A549 (cell line): ENCODE measurements around the gene NOP53. TPM values are rescaled to one million over a fixed set of nuclear protein-coding genes. Genes with fewer than 3 reads are reported as not detected.

Experiments
- ATAC-seq, 2 experiments: fragments of 200-7000 bp in 1 of 2; fragments of >200 bp in 1 of 2; cut with Nextera tagmentation in 1 of 2; cut with Tn5 transposase in 1 of 2; 3 replicates each; pipeline versions ENCODE4 v1.8.0 to v1.9.1; 2018 to 2020; ENCODE audit warnings: mild to moderate bottlenecking in 1 of 2, moderate library complexity in 1 of 2
- CTCF ChIA-PET: fragments of 300-600 bp; sonication (Branson Sonifier 250); formaldehyde crosslinking; extraction: SDS; loops from one replicate; lab custom pipeline; 2021; ENCODE audit warnings: antibody characterized with exemption, inconsistent platforms; lab: Yijun Ruan, JAX
- POLR2A ChIA-PET: fragments of 350-600 bp; formaldehyde crosslinking; extraction: SDS; loops from one replicate; lab custom pipeline; 2021; ENCODE audit warnings: antibody characterized with exemption, inconsistent platforms; lab: Yijun Ruan, JAX
- DNase-seq, 2 experiments: peaks; one replicate each; pipeline versions ENCODE4 v3.0.0 to v3.0.0-alpha.2; 2011 to 2016; ENCODE audit warnings: low read depth in 1 of 2, low spot score in 1 of 2
- FAIRE-seq: peaks from 2 replicates; lab custom pipeline; 2011; peaks lifted over from hg19 to GRCh38; lab: Jason Lieb, UNC
- H3K27ac ChIP-seq, 2 experiments: fragments of >200 bp; sonication (Bioruptor Twin); formaldehyde crosslinking; 3 replicates each; pipeline ENCODE4 v1.5.1; 2016 to 2017
- H3K4me1 ChIP-seq: fragments of >200 bp; sonication (Bioruptor Twin); formaldehyde crosslinking; 3 replicates; pipeline ENCODE4 v1.6.1; 2016
- H3K4me2 ChIP-seq: fragments of >200 bp; sonication (Bioruptor Twin); formaldehyde crosslinking; 3 replicates; pipeline ENCODE4 v1.6.1; 2016
- H3K4me3 ChIP-seq: fragments of >200 bp; sonication (Bioruptor Twin); formaldehyde crosslinking; 3 replicates; pipeline ENCODE4 v1.5.1; 2016
- H3K9me3 ChIP-seq: fragments of >200 bp; sonication (Bioruptor Twin); formaldehyde crosslinking; 3 replicates; pipeline ENCODE4 v1.6.1; 2016
- BHLHE40 ChIP-seq: IDR thresholded peaks from 2 replicates; pipeline ENCODE4 v1.6.1; 2012; ENCODE audit warnings: low read depth, low read length, inconsistent platforms
- CEBPB ChIP-seq, 2 experiments: fragments of >200 bp in 1 of 2; sonication (Bioruptor Twin) in 1 of 2; formaldehyde crosslinking in 1 of 2; IDR thresholded peaks; 2 replicates each; pipeline ENCODE4 v1.6.1; 2012 to 2016
- CHD2 ChIP-seq: fragments of 150-350 bp; IDR thresholded peaks from 2 replicates; pipeline ENCODE4 v1.6.1; 2014; ENCODE audit warnings: low read length; ENCODE audit not compliant: partially characterized antibody
- CTCF ChIP-seq: fragments of >200 bp; sonication (Bioruptor Twin); formaldehyde crosslinking; IDR thresholded peaks from 3 replicates; pipeline ENCODE4 v1.5.1; 2016
- EHF ChIP-seq: fragments of 250-450 bp; sonication (Bioruptor Pico); IDR thresholded peaks from 2 replicates; pipeline ENCODE4 v1.5.0; 2020; ENCODE audit warnings: mild to moderate bottlenecking
- ESRRA ChIP-seq: fragments of 150-350 bp; IDR thresholded peaks from 2 replicates; pipeline ENCODE4 v1.6.1; 2014; ENCODE audit warnings: mild to moderate bottlenecking, low read length, borderline replicate concordance
- FOSL2 ChIP-seq, 2 experiments: fragments of 450-650 bp in 1 of 2; fragments of >200 bp in 1 of 2; sonication (Bioruptor Twin) in 1 of 2; formaldehyde crosslinking; IDR thresholded peaks; 2 replicates each; pipeline versions ENCODE4 v1.5.0 to v1.6.1; 2016 to 2020; ENCODE audit warnings: mild to moderate bottlenecking in 1 of 2, moderate library complexity in 1 of 2
- FOXS1 ChIP-seq: fragments of 250-450 bp; sonication (Bioruptor Pico); IDR thresholded peaks from 2 replicates; pipeline ENCODE4 v1.5.0; 2020; ENCODE audit warnings: mild to moderate bottlenecking, moderate library complexity
- GATA3 ChIP-seq: IDR thresholded peaks from 2 replicates; pipeline ENCODE4 v1.6.1; 2012; ENCODE audit warnings: borderline replicate concordance
- HEYL ChIP-seq: fragments of 250-450 bp; sonication (Bioruptor Pico); IDR thresholded peaks from 2 replicates; pipeline ENCODE4 v1.8.0; 2021; ENCODE audit warnings: mild to moderate bottlenecking, moderate library complexity
- JUNB ChIP-seq: fragments of >200 bp; sonication (Bioruptor Twin); formaldehyde crosslinking; IDR thresholded peaks from 2 replicates; pipeline ENCODE4 v1.6.1; 2016
- KDM1A ChIP-seq: fragments of 200-600 bp; sonication (generic); IDR thresholded peaks from 2 replicates; pipeline ENCODE4 v1.6.1; 2016; ENCODE audit warnings: low read depth, mild to moderate bottlenecking
- KDM5A ChIP-seq: fragments of 200-600 bp; sonication (generic); IDR thresholded peaks from 2 replicates; pipeline ENCODE4 v1.6.1; 2016; ENCODE audit warnings: antibody characterized with exemption, mild to moderate bottlenecking
- MAZ ChIP-seq: fragments of 150-350 bp; IDR thresholded peaks from 2 replicates; pipeline ENCODE4 v1.6.1; 2014; ENCODE audit warnings: antibody characterized with exemption, low read depth, low read length, borderline replicate concordance
- MYC ChIP-seq: IDR thresholded peaks from 2 replicates; pipeline ENCODE4 v1.6.1; 2012; ENCODE audit warnings: mild to moderate bottlenecking, inconsistent platforms, low read length, improper control_type of control experiment, borderline replicate concordance
- NFE2L2 ChIP-seq: fragments of 150-350 bp; conservative IDR thresholded peaks from 2 replicates; pipeline ENCODE4 v1.6.1; 2014; ENCODE audit warnings: low read length
- PHF8 ChIP-seq: fragments of 200-600 bp; sonication (generic); IDR thresholded peaks from 2 replicates; pipeline ENCODE4 v1.6.1; 2016; ENCODE audit warnings: low read depth, mild to moderate bottlenecking, antibody characterized with exemption, moderate library complexity, borderline replicate concordance
- POLR2A ChIP-seq: IDR thresholded peaks from 2 replicates; pipeline ENCODE4 v1.6.1; 2012; ENCODE audit warnings: mild to moderate bottlenecking, low read length
- RAD21 ChIP-seq, 2 experiments: fragments of >200 bp in 1 of 2; sonication (Bioruptor Twin) in 1 of 2; formaldehyde crosslinking in 1 of 2; IDR thresholded peaks in 1 of 2; conservative IDR thresholded peaks in 1 of 2; 2 replicates in 1 of 2; 3 replicates in 1 of 2; pipeline ENCODE4 v1.6.1; 2012 to 2018; ENCODE audit warnings: inconsistent platforms in 1 of 2
- RFX5 ChIP-seq: fragments of 450-650 bp; IDR thresholded peaks from 2 replicates; pipeline ENCODE4 v1.7.1; 2014; ENCODE audit warnings: antibody characterized with exemption, mild to moderate bottlenecking, moderate library complexity
- RNF2 ChIP-seq: fragments of 200-600 bp; sonication (generic); IDR thresholded peaks from 2 replicates; pipeline ENCODE4 v1.6.1; 2016; ENCODE audit warnings: low read depth, mild to moderate bottlenecking, antibody characterized with exemption, moderate library complexity, borderline replicate concordance
- TP53 ChIP-seq: fragments of 250-450 bp; sonication (Bioruptor Pico); IDR thresholded peaks from 2 replicates; pipeline ENCODE4 v1.5.0; 2021; ENCODE audit warnings: mild to moderate bottlenecking, moderate library complexity
- ZC3H11A ChIP-seq: fragments of 450-650 bp; IDR thresholded peaks from 2 replicates; pipeline ENCODE4 v1.6.1; 2014; ENCODE audit warnings: antibody characterized with exemption, mild to moderate bottlenecking
- ZNF302 ChIP-seq: fragments of 250-450 bp; sonication (Bioruptor Pico); IDR thresholded peaks from 2 replicates; pipeline ENCODE4 v1.9.0; 2021; ENCODE audit warnings: inconsistent platforms, mild to moderate bottlenecking, moderate library complexity
- ZSCAN20 ChIP-seq: fragments of 250-450 bp; sonication (Bioruptor Pico); IDR thresholded peaks from 2 replicates; pipeline ENCODE4 v1.8.0; 2022; ENCODE audit warnings: mild to moderate bottlenecking, moderate library complexity
- WGBS: methylation state at CpG from one replicate; pipeline ENCODE4 v1.1.6; 2017; ENCODE audit errors: missing lambda C conversion rate; 5-methylcytosine and 5-hydroxymethylcytosine counted together
- polyA minus RNA-seq: library from RNA; depleted of rRNA, polyadenylated mRNA; stranded (reverse); fragments of >200 nt; gene quantifications from 2 replicates; pipeline ENCODE4 v1.2.3, GENCODE V29; 2011; rRNA and poly(A)+ RNA removed
- polyA plus RNA-seq, 4 experiments: library from polyadenylated mRNA; depleted of rRNA in 3 of 4; stranded (reverse); fragments of >200 nt; fragmentation: RNase III in 1 of 4; extraction: RNeasy Plus Mini Kit Qiagen cat#74134 plus additional on column Dnase treatment in 1 of 4; gene quantifications; 2 replicates in 3 of 4; 3 replicates in 1 of 4; pipeline ENCODE4 v1.2.3, GENCODE V29; 2011 to 2017
- TF ChIP-seq, protein P1 (sequence below): IDR thresholded peaks from 2 replicates; pipeline ENCODE4 v1.6.1; 2012; ENCODE audit warnings: low read depth, borderline replicate concordance
- TF ChIP-seq, protein P2 (sequence below): fragments of 250-450 bp; sonication (Bioruptor Pico); IDR thresholded peaks from 2 replicates; pipeline ENCODE4 v1.5.0; 2021; ENCODE audit warnings: mild to moderate bottlenecking, moderate library complexity, borderline replicate concordance
- TF ChIP-seq, protein P3 (sequence below): fragments of 250-450 bp; sonication (Bioruptor Pico); IDR thresholded peaks from 2 replicates; pipeline ENCODE4 v1.5.0; 2020; ENCODE audit warnings: low read depth, mild to moderate bottlenecking, moderate library complexity
- TF ChIP-seq, protein P4 (sequence below): fragments of 200-600 bp; sonication (generic); IDR thresholded peaks from 2 replicates; pipeline ENCODE4 v1.6.1; 2016; ENCODE audit warnings: antibody characterized with exemption, mild to moderate bottlenecking, moderate library complexity

The NOP53 gene
- polyA plus RNA-seq (2011; rRNA removed) (169 and 182 TPM in 2 replicates), polyA plus RNA-seq (2017; fragmentation: RNase III; extraction: RNeasy Plus Mini Kit Qiagen cat#74134 plus additional on column Dnase treatment) (134 to 153 TPM (median 135 TPM) in 3 replicates), polyA minus RNA-seq (109 and 128 TPM in 2 replicates)
- polyA plus RNA-seq (2012; cell fraction: cytosol; rRNA removed), result 198 and 215 TPM in 2 replicates
- polyA plus RNA-seq (2012; cell fraction: nucleus; rRNA removed), result 223 and 230 TPM in 2 replicates

- CTCF ChIA-PET, result interaction anchor here (0.7 to 42.0 kb wide), 10 partner anchors 10 to 309 kb away, joined by 3 to 1389 read pairs (median 6); partner anchors contain the start of gene EHD2
- peak; percentile 64 to 75 for ATAC-seq
- Histone ChIP-seq H3K4me2 (peak within 1 kb of the TSS; percentile 72), H3K4me3 (peak within 1 kb of the TSS; percentile 56), H3K4me1 (peaks cover 33% of the 10 kb centered on the region), H3K27ac (peak within 1 kb of the TSS; percentile 95 to 96), H3K9me3 (no peaks in the 10 kb centered on the region)
- WGBS, result 2% methylated on average over 43 of the region's 53 CpGs
- no peak for FAIRE-seq
- peak; percentile 99 for DNase-seq
- POLR2A ChIA-PET, result interaction anchor here (0.6 to 4.5 kb wide), 12 partner anchors 10 to 430 kb away, joined by 3 to 69 read pairs (median 3); partner anchors contain the start of gene EHD2
- TF ChIP-seq, protein P1, sequence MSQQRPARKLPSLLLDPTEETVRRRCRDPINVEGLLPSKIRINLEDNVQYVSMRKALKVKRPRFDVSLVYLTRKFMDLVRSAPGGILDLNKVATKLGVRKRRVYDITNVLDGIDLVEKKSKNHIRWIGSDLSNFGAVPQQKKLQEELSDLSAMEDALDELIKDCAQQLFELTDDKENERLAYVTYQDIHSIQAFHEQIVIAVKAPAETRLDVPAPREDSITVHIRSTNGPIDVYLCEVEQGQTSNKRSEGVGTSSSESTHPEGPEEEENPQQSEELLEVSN, result no peak; the same call in 1 of the 2 replicates
- TF ChIP-seq FOXS1 (CRISPR knock-in tag), result peak; percentile 92
- no peak for TF ChIP-seq CHD2
- peak; percentile 98 for TF ChIP-seq EHF (CRISPR knock-in tag)
- TF ChIP-seq BHLHE40, result no peak
- peak; percentile 60; the same call in 1 of the 2 replicates for TF ChIP-seq RFX5
- no peak for TF ChIP-seq RNF2
- no peak for TF ChIP-seq ZC3H11A
- TF ChIP-seq GATA3, result no peak
- TF ChIP-seq CTCF, result no peak
- peak; percentile 92 for TF ChIP-seq ZNF302
- TF ChIP-seq HEYL, result peak; percentile 82; the same call in 1 of the 2 replicates
- no peak for TF ChIP-seq FOSL2 (IDR thresholded peaks at IDR 0.05)
- TF ChIP-seq FOSL2 (CRISPR knock-in tag; IDR thresholded peaks at IDR 0.05), result peak; percentile 45
- TF ChIP-seq CEBPB (IDR thresholded peaks at IDR 0.05), result no peak
- TF ChIP-seq PHF8, result peak; percentile 90
- TF ChIP-seq, protein P2, sequence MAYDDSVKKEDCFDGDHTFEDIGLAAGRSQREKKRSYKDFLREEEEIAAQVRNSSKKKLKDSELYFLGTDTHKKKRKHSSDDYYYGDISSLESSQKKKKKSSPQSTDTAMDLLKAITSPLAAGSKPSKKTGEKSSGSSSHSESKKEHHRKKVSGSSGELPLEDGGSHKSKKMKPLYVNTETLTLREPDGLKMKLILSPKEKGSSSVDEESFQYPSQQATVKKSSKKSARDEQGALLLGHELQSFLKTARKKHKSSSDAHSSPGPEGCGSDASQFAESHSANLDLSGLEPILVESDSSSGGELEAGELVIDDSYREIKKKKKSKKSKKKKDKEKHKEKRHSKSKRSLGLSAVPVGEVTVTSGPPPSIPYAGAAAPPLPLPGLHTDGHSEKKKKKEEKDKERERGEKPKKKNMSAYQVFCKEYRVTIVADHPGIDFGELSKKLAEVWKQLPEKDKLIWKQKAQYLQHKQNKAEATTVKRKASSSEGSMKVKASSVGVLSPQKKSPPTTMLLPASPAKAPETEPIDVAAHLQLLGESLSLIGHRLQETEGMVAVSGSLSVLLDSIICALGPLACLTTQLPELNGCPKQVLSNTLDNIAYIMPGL, result peak; percentile 73; the same call in 1 of the 2 replicates
- no peak for TF ChIP-seq NFE2L2
- TF ChIP-seq, protein P3, sequence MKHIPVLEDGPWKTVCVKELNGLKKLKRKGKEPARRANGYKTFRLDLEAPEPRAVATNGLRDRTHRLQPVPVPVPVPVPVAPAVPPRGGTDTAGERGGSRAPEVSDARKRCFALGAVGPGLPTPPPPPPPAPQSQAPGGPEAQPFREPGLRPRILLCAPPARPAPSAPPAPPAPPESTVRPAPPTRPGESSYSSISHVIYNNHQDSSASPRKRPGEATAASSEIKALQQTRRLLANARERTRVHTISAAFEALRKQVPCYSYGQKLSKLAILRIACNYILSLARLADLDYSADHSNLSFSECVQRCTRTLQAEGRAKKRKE (CRISPR knock-in tag), result peak; percentile 80
- TF ChIP-seq MAZ, result peak; percentile 41; the same call in 1 of the 2 replicates
- TF ChIP-seq TP53 (CRISPR knock-in tag), result peak; percentile 96
- TF ChIP-seq, protein P4, sequence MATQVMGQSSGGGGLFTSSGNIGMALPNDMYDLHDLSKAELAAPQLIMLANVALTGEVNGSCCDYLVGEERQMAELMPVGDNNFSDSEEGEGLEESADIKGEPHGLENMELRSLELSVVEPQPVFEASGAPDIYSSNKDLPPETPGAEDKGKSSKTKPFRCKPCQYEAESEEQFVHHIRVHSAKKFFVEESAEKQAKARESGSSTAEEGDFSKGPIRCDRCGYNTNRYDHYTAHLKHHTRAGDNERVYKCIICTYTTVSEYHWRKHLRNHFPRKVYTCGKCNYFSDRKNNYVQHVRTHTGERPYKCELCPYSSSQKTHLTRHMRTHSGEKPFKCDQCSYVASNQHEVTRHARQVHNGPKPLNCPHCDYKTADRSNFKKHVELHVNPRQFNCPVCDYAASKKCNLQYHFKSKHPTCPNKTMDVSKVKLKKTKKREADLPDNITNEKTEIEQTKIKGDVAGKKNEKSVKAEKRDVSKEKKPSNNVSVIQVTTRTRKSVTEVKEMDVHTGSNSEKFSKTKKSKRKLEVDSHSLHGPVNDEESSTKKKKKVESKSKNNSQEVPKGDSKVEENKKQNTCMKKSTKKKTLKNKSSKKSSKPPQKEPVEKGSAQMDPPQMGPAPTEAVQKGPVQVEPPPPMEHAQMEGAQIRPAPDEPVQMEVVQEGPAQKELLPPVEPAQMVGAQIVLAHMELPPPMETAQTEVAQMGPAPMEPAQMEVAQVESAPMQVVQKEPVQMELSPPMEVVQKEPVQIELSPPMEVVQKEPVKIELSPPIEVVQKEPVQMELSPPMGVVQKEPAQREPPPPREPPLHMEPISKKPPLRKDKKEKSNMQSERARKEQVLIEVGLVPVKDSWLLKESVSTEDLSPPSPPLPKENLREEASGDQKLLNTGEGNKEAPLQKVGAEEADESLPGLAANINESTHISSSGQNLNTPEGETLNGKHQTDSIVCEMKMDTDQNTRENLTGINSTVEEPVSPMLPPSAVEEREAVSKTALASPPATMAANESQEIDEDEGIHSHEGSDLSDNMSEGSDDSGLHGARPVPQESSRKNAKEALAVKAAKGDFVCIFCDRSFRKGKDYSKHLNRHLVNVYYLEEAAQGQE, result no peak; the same call in 1 of the 2 replicates
- TF ChIP-seq KDM1A, result no peak; the same call in 1 of the 2 replicates
- peak; percentile 63 for TF ChIP-seq KDM5A
- TF ChIP-seq MYC, result peak; percentile 68; the same call in 1 of the 2 replicates
- no peak for TF ChIP-seq ESRRA
- TF ChIP-seq POLR2A, result peak; percentile 76
- TF ChIP-seq JUNB, result no peak
- TF ChIP-seq RAD21 (conservative IDR thresholded peaks at IDR 0.05 in 1 of 2, IDR thresholded peaks at IDR 0.05 in 1 of 2), result no peak
- peak; percentile 94 for TF ChIP-seq ZSCAN20 (CRISPR knock-in tag)
These were observed at the start of gene NOP53 for GRCh38 chr19:47745010-47745901. TSS of gene NOP53 (plus strand) at chr19:47745546. CDS start at chr19:47745560, 14 bp downstream.
